Tibial artery (tissue), 4 donors: Measurements from ENCODE around the gene ARHGEF17.
A peak's percentile ranks its signal among the peaks of the same experiment; 100 is the strongest.

Source experiments
- DNase-seq, 2 donors: peaks; one replicate each; pipeline ENCODE4 v3.0.0-alpha.2; 2019
- H3K27ac ChIP-seq, 2 donors: fragments of 200-600 bp; sonication (generic) in 1 of 2; 1 replicate in 1 of 2; 2 replicates in 1 of 2; pipeline ENCODE4 v1.5.1; 2018 to 2019; ENCODE audit warnings: mild to moderate bottlenecking in 1 of 2
- H3K27me3 ChIP-seq, 2 donors: fragments of 200-600 bp; sonication (generic) in 1 of 2; one replicate each; pipeline versions ENCODE4 v1.5.1 to v1.6.0; 2016 to 2019
- H3K36me3 ChIP-seq, 3 donors: fragments of 200-600 bp; sonication (generic) in 2 of 3; one replicate each; pipeline ENCODE4 v1.5.1; 2016 to 2019; ENCODE audit warnings: mild to moderate bottlenecking in 2 of 3
- H3K4me1 ChIP-seq, 4 donors: fragments of 200-600 bp; sonication (generic) in 2 of 4; 1 replicate in 3 of 4; 2 replicates in 1 of 4; pipeline ENCODE4 v1.5.1; 2016 to 2019
- H3K4me3 ChIP-seq, 2 donors: fragments of 200-600 bp; sonication (generic) in 1 of 2; 1 replicate in 1 of 2; 2 replicates in 1 of 2; pipeline ENCODE4 v1.5.1; 2018 to 2019; ENCODE audit warnings: mild to moderate bottlenecking in 2 of 2
- H3K9me3 ChIP-seq, 3 donors: fragments of 200-600 bp; sonication (generic) in 1 of 3; one replicate each; pipeline ENCODE4 v1.5.1; 2016 to 2019
- CTCF ChIP-seq, 2 experiments: fragments of 200-600 bp in 1 of 2; fragments of 450-650 bp in 1 of 2; IDR thresholded peaks; one replicate each; pipeline ENCODE4 v1.5.1; 2017 to 2019; ENCODE audit warnings: antibody characterized with exemption in 2 of 2, mild to moderate bottlenecking in 1 of 2, moderate library complexity in 1 of 2
- intact Hi-C: fragments of 100-400 bp; cut with DNase I; formaldehyde crosslinking; loops from one replicate; pipeline ENCODE4 v1.15.0; 2023; ENCODE audit warnings: low total_unique reads

The ARHGEF17 gene

DNA sequence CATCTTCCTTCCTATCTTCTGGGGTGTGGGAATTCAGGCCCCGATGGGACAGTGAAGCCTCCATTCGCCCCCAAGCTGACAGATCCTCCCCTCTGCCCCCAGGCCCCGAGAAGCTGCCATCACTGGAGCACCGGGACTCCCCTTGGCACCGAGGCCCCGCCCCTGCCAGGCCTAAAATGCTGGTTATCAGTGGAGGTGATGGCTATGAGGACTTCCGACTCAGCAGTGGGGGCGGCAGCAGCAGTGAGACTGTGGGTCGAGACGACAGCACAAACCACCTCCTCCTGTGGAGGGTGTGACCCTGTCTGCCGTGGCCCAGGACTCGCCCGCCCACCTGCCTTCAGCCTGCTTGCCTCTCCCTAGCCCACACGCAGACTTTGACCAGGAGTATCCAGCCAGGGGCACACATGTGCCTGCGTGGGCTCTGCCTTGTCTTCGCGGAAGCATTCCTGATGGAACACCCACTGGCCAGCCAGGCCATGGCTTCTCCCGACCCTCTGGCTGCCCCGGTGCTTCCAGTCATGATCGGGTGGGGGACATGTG lies 59.5 kb downstream of the ARHGEF17 start:
- no peak for DNase-seq
- Histone ChIP-seq H3K9me3 (no peaks in the 10 kb centered on the region), H3K4me1 (peaks cover 0 to 7% (median 0%) of the 10 kb centered on the region in 4 donors), H3K27me3 (no peaks in the 10 kb centered on the region), H3K4me3 (no peak overlapping the region), H3K36me3 (peaks cover 48 to 74% (median 61%) of the 10 kb centered on the region in 3 donors), H3K27ac (no peak overlapping the region)
- no peak for TF ChIP-seq CTCF (IDR thresholded peaks at IDR 0.05)
- intact Hi-C loops = no loop called here

DNA sequence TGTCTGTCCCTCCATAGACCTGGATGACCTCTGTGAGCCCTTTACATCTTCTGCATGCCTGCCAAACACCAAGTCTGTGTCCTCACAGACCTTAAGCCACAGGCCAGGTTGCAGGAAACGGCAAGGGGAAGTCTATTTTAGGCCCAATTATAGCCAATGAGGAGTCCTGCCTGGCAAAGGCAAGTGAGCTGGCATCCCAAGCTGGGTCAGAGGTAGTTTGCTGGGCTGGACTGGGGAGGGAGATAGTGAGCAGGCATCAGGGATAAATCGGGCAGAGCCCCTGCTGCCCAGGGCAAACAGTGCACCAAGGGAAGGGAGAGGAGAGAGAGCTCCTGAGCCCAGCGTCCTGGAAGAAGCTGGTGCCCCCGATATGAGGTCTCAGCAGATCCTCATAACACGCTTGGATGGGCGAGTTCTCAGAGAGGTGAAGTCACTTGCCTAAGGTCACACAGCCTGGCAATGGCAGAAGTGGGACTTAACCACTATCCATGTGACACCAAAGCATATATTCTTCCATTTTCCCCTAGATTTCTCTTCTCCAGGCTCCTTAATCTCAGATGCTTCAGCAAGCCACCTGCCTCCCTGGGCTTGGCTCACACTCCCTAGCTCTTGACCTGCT lies 64.4 kb downstream of the ARHGEF17 start:
- intact Hi-C loops = no loop called here
- Histone ChIP-seq H3K9me3 (no peaks in the 10 kb centered on the region), H3K27ac (peak overlapping the region; percentile 30 to 60), H3K4me3 (no peak overlapping the region), H3K4me1 (peaks cover 0 to 23% (median 10%) of the 10 kb centered on the region in 4 donors), H3K36me3 (peaks cover 4 to 26% (median 12%) of the 10 kb centered on the region in 3 donors), H3K27me3 (no peaks in the 10 kb centered on the region)
- peak in 1 of 2 experiments; percentile 5 for TF ChIP-seq CTCF (IDR thresholded peaks at IDR 0.05)
- no peak for DNase-seq

- Histone ChIP-seq H3K36me3 (peaks cover 0 to 9% (median 3%) of the 10 kb centered on the region in 3 donors), H3K9me3 (no peaks in the 10 kb centered on the region), H3K4me1 (peaks cover 0 to 31% (median 12%) of the 10 kb centered on the region in 4 donors), H3K27me3 (no peaks in the 10 kb centered on the region), H3K27ac (no peak overlapping the region), H3K4me3 (no peak overlapping the region)
- TF ChIP-seq CTCF (IDR thresholded peaks at IDR 0.05) = no peak
- no peak for DNase-seq
- intact Hi-C loops = no loop called here
Measured at GRCh38 chr11:73374151-73374550, 66.1 kb downstream of the ARHGEF17 start.

- intact Hi-C loops = no loop called here
- Histone ChIP-seq H3K4me3 (peak overlapping the region; percentile 59 to 71), H3K27me3 (no peaks in the 10 kb centered on the region), H3K9me3 (no peaks in the 10 kb centered on the region), H3K27ac (peak overlapping the region; percentile 78 to 80), H3K36me3 (no peaks in the 10 kb centered on the region), H3K4me1 (peaks cover 0 to 39% (median 16%) of the 10 kb centered on the region in 4 donors)
- TF ChIP-seq CTCF (IDR thresholded peaks at IDR 0.05) = no peak
- DNase-seq = no peak
Measured at GRCh38 chr11:73375830-73376159, 67.7 kb downstream of the ARHGEF17 start.

- intact Hi-C loops = no loop called here
- Histone ChIP-seq H3K4me3 (peak within 1 kb of the TSS; percentile 59 to 71), H3K36me3 (no peaks in the 10 kb centered on the region), H3K9me3 (no peaks in the 10 kb centered on the region), H3K27ac (peak within 1 kb of the TSS; percentile 78 to 80), H3K4me1 (peaks cover 0 to 39% (median 16%) of the 10 kb centered on the region in 4 donors), H3K27me3 (no peaks in the 10 kb centered on the region)
- DNase-seq = peak; percentile 75 to 92
- TF ChIP-seq CTCF (IDR thresholded peaks at IDR 0.05) = peak; percentile 95 to 96
Measured at GRCh38 chr11:73376160-73376802, 68.2 kb downstream of the ARHGEF17 start, which contains the start of gene RELT. TSS of gene RELT (plus strand) at chr11:73376399. CDS start at chr11:73389137, 12,738 bp downstream.
